CD4-positive, alpha-beta T cell (primary cell): Measurements from ENCODE around the gene TXNRD3. TPM values are rescaled to one million over a fixed set of nuclear protein-coding genes. Genes with fewer than 3 reads are reported as not detected.

Experiments used
- ATAC-seq: fragments of 200-7000 bp; cut with Tn5 transposase; one replicate; pipeline ENCODE4 v1.10.0; 2022; ENCODE audit warnings: mild to moderate bottlenecking; ENCODE audit not compliant: poor library complexity
- CTCF ChIA-PET: fragments of 350-600 bp; sonication (Branson Sonifier 250); formaldehyde crosslinking; loops from one replicate; lab custom pipeline; 2021; ENCODE audit warnings: antibody characterized with exemption, inconsistent platforms; lab: Charles Lee
- POLR2A ChIA-PET: fragments of 350-600 bp; sonication (Branson Sonifier 250); formaldehyde crosslinking; loops from one replicate; lab custom pipeline; 2021; ENCODE audit warnings: antibody characterized with exemption, inconsistent platforms; lab: Charles Lee
- DNase-seq, 14 experiments: peaks; one replicate each; pipeline ENCODE4 v3.0.0-alpha.2; 2013 to 2020; ENCODE audit warnings: mixed read lengths in 2 of 14
- H3K27ac ChIP-seq, 2 donors: one replicate each; pipeline versions ENCODE4 v1.5.1 to v1.7.0; 2013; ENCODE audit warnings: low read length in 2 of 2, low read depth in 1 of 2, mild to moderate bottlenecking in 1 of 2
- H3K27me3 ChIP-seq, 2 experiments: 1 replicate in 1 of 2; 2 replicates in 1 of 2; pipeline versions ENCODE4 v1.6.1 to v1.7.0; 2013; ENCODE audit warnings: low read length in 2 of 2, control low read depth in 1 of 2, mild to moderate bottlenecking in 1 of 2, moderate library complexity in 1 of 2; ENCODE audit not compliant: insufficient read depth in 2 of 2, control insufficient read depth in 1 of 2
- H3K36me3 ChIP-seq: one replicate; pipeline ENCODE4 v1.6.1; 2013; ENCODE audit warnings: low read length, control low read depth; ENCODE audit not compliant: insufficient read depth
- H3K4me1 ChIP-seq: one replicate; pipeline ENCODE4 v1.6.1; 2013; ENCODE audit warnings: low read length, control low read depth; ENCODE audit not compliant: insufficient read depth
- H3K4me3 ChIP-seq: one replicate; pipeline ENCODE4 v1.5.1; 2013; ENCODE audit warnings: mild to moderate bottlenecking, low read length, moderate library complexity
- H3K9me3 ChIP-seq, 2 experiments: 1 replicate in 1 of 2; 2 replicates in 1 of 2; pipeline versions ENCODE4 v1.6.1 to v1.7.0; 2013; ENCODE audit warnings: low read length in 2 of 2, mild to moderate bottlenecking in 2 of 2, control low read depth in 1 of 2, moderate library complexity in 1 of 2; ENCODE audit not compliant: control insufficient read depth in 1 of 2, insufficient read depth in 1 of 2
- H3K27ac Mint-ChIP-seq: one replicate; pipeline ENCODE4 v1.8.0; 2020; ENCODE audit warnings: mixed read lengths
- H3K27me3 Mint-ChIP-seq: one replicate; pipeline ENCODE4 v1.8.0; 2021; ENCODE audit warnings: mixed read lengths
- H3K36me3 Mint-ChIP-seq: one replicate; pipeline ENCODE4 v1.8.0; 2021; ENCODE audit warnings: low read depth, mixed read lengths
- H3K4me1 Mint-ChIP-seq: one replicate; pipeline ENCODE4 v1.8.0; 2021; ENCODE audit warnings: low read depth, mixed read lengths
- H3K4me3 Mint-ChIP-seq: one replicate; pipeline ENCODE4 v1.8.0; 2020; ENCODE audit warnings: mild to moderate bottlenecking, mixed read lengths
- H3K9me3 Mint-ChIP-seq: one replicate; pipeline ENCODE4 v1.8.0; 2020; ENCODE audit warnings: mixed read lengths
- intact Hi-C, 2 experiments: fragments of 100-400 bp; cut with DNase I in 1 of 2; cut with micrococcal nuclease in 1 of 2; formaldehyde crosslinking; loops; one replicate each; pipeline versions ENCODE4 v1.15.1 to v1.9.0; 2023 to 2025; cut with DNase I, micrococcal nuclease
- total RNA-seq, 174 experiments: library from RNA in 2 of 174; stranded (reverse) in 2 of 174; gene quantifications; one replicate each; pipeline ENCODE4 v1.2.3 and lab custom pipeline; 2021 to 2026
- TF ChIP-seq, protein P1 (sequence below): fragments of 200-600 bp; IDR thresholded peaks from one replicate; pipeline ENCODE4 v1.8.0; 2022; ENCODE audit warnings: antibody characterized with exemption, mild to moderate bottlenecking

Gene TXNRD3
- total RNA-seq, 2 experiments from 2014 or later = 1.0 to 1.5 TPM

DNA sequence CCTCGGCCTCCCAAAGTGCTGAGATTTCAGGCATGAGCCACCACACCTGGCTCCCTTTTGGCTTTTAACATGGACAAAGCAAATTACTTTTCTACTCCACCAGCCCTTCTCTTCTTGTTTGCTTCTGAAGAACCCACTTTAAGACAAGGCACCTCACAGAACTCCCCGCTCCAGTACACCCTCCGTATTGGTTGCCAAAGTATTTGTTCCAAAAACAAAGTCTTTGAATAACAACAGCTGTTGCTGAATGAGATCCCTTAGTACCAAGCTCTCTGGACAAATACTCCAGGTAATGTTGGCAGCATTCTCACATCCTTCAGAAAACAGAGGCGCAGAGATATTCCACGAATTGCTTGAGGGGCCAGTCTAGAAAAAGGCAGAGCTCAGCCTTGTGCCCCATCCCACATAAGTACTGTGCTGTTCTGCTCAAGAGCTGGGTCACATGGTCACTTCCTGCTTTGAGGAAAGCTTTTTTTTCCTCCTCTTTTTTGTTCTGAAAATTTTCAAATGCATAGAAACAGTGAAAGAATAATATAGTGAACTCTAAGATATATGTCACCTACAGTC is 41.9 kb upstream of the TXNRD3 start:
- intact Hi-C loops = no loop called here
- H3K27ac Mint-ChIP-seq = no peak overlapping the region
- DNase-seq = no peak
- H3K36me3 ChIP-seq = no peaks in the 10 kb centered on the region
- ChIA-PET CTCF (interaction anchor here (1.5 kb wide), 1 partner anchor 17 kb away, joined by 3 read pairs; no protein-coding TSS in a partner anchor), POLR2A (no interaction called here)
- H3K27me3 Mint-ChIP-seq = peaks cover 76% of the 10 kb centered on the region
- H3K36me3 Mint-ChIP-seq = no peaks in the 10 kb centered on the region
- no peaks in the 10 kb centered on the region for H3K4me1 Mint-ChIP-seq
- TF ChIP-seq, protein P1, sequence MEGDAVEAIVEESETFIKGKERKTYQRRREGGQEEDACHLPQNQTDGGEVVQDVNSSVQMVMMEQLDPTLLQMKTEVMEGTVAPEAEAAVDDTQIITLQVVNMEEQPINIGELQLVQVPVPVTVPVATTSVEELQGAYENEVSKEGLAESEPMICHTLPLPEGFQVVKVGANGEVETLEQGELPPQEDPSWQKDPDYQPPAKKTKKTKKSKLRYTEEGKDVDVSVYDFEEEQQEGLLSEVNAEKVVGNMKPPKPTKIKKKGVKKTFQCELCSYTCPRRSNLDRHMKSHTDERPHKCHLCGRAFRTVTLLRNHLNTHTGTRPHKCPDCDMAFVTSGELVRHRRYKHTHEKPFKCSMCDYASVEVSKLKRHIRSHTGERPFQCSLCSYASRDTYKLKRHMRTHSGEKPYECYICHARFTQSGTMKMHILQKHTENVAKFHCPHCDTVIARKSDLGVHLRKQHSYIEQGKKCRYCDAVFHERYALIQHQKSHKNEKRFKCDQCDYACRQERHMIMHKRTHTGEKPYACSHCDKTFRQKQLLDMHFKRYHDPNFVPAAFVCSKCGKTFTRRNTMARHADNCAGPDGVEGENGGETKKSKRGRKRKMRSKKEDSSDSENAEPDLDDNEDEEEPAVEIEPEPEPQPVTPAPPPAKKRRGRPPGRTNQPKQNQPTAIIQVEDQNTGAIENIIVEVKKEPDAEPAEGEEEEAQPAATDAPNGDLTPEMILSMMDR = no peak
- H3K4me3 Mint-ChIP-seq = no peak overlapping the region
- H3K27me3 ChIP-seq = peaks cover 3 to 11% of the 10 kb centered on the region in 2 experiments
- no peaks in the 10 kb centered on the region for H3K9me3 ChIP-seq
- H3K9me3 Mint-ChIP-seq = no peaks in the 10 kb centered on the region
- H3K4me3 ChIP-seq = no peak overlapping the region
- no peak overlapping the region for H3K27ac ChIP-seq
- no peaks in the 10 kb centered on the region for H3K4me1 ChIP-seq
- no peak for ATAC-seq

DNA sequence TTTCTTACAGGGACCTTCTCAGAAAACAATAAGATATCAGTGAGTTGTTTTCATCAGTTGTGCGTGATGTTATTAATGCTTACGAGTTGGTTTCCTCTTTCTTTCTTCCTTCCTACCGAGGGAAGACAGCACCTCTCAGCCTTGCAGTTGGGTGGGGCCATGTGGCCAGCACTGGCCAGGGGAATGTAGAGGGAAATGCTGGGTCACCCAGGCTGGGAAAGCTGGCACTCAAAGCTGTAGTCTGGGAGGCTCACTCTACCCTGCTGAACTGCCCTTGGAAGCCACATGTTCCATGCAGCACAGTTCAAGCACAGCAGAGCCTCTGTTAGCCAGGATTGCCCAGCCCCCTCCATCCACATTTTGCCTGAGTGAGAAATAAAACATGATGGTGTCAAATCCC is 39.0 kb upstream of the TXNRD3 start:
- ChIA-PET CTCF (no interaction called here), POLR2A (no interaction called here)
- H3K27ac ChIP-seq = no peak overlapping the region
- H3K36me3 ChIP-seq = no peaks in the 10 kb centered on the region
- peaks cover 3 to 8% of the 10 kb centered on the region in 2 experiments for H3K27me3 ChIP-seq
- H3K4me1 ChIP-seq = no peaks in the 10 kb centered on the region
- no peak for ATAC-seq
- H3K4me3 ChIP-seq = no peak overlapping the region
- intact Hi-C loops = no loop called here
- peaks cover 57% of the 10 kb centered on the region for H3K27me3 Mint-ChIP-seq
- DNase-seq = no peak
- no peak overlapping the region for H3K27ac Mint-ChIP-seq
- no peaks in the 10 kb centered on the region for H3K9me3 Mint-ChIP-seq
- H3K4me3 Mint-ChIP-seq = no peak overlapping the region
- no peaks in the 10 kb centered on the region for H3K9me3 ChIP-seq
- no peaks in the 10 kb centered on the region for H3K36me3 Mint-ChIP-seq
- H3K4me1 Mint-ChIP-seq = no peaks in the 10 kb centered on the region
- TF ChIP-seq, protein P1 = no peak

DNA sequence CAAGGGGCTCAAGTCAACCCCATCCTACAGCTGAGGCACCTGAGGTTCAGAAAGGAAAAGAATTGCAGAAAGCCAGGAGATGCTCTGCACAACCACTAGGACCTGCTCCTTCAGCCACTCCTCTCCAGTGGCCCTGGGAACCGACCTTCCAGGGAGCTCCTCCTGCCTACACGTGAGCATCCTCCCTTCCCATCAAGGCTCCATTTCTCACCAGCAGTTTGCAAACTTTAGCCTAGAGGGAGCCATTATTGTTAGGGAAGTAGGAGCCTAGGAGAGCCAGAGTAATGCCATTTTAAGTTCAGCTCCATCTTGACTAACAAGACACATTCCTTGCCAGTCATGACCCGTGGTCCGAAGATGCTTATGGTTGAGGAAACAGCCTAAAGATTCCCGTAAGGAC is 37.9 kb upstream of the TXNRD3 start:
- H3K36me3 ChIP-seq = no peaks in the 10 kb centered on the region
- ATAC-seq = no peak
- Mint-ChIP-seq H3K36me3 (no peaks in the 10 kb centered on the region), H3K27me3 (peaks cover 53% of the 10 kb centered on the region), H3K27ac (no peak overlapping the region), H3K4me1 (no peaks in the 10 kb centered on the region), H3K4me3 (no peak overlapping the region), H3K9me3 (no peaks in the 10 kb centered on the region)
- TF ChIP-seq, protein P1 = no peak
- CTCF ChIA-PET = no interaction called here
- POLR2A ChIA-PET = no interaction called here
- H3K27ac ChIP-seq = no peak overlapping the region
- intact Hi-C loops = no loop called here
- no peaks in the 10 kb centered on the region for H3K4me1 ChIP-seq
- H3K9me3 ChIP-seq = no peaks in the 10 kb centered on the region
- DNase-seq = no peak
- H3K4me3 ChIP-seq = no peak overlapping the region
- peaks cover 3 to 8% of the 10 kb centered on the region in 2 experiments for H3K27me3 ChIP-seq
